Measurements from ENCODE around the gene SMIM43. TPM values are rescaled to one million over a fixed set of nuclear protein-coding genes. Genes with fewer than 3 reads are reported as not detected.

SMIM43 gene
- total and polyA plus RNA-seq, 2 of the 8 experiments (the other 6 are each of a cell fraction or from before 2014, with no cell fraction given): 0.50 to 0.94 TPM

GRCh38 chr4:121788896-121789295 lies 23.9 kb upstream of the SMIM43 start:
- H3K4me3 ChIP-seq (ENCODE audit: extremely low read depth in 1 of 4, insufficient read depth in 2 of 4, low read depth in 3 of 4, low read length in 4 of 4): no peak overlapping the region

More at GRCh38 chr4:121788896-121789295, 23.9 kb upstream of the SMIM43 start:
- no peaks in the 10 kb centered on the region for H3K27me3 ChIP-seq (replicated peaks in 1 of 4; ENCODE audit: control insufficient read depth in 3 of 4, extremely low read depth in 1 of 4, insufficient read depth in 3 of 4, low read length in 3 of 4)
- no peak overlapping the region for H3K4me2 ChIP-seq (ENCODE audit: insufficient read depth in 1 of 2, low read depth in 2 of 2, low read length in 2 of 2)
- no peaks in the 10 kb centered on the region for H3K9me3 ChIP-seq (ENCODE audit: insufficient read depth in 2 of 2, low read depth in 1 of 2, low read length in 1 of 2)
- H2BK15ac ChIP-seq (ENCODE audit: low read length): no peak overlapping the region
- no peak overlapping the region; the same call in 1 of the 2 replicates for H2AFZ ChIP-seq (ENCODE audit: low read length)
- no peaks in the 10 kb centered on the region for H4K20me1 ChIP-seq (replicated peaks in 1 of 2; ENCODE audit: control insufficient read depth in 1 of 2, insufficient read depth in 2 of 2, low read length in 2 of 2)
- FAIRE-seq (no peak), DNase-seq (ENCODE audit: low read depth in 1 of 2, low spot score in 2 of 2) (no peak)
- H3K23ac ChIP-seq (ENCODE audit: insufficient read length): no peak overlapping the region
- H3K4me1 ChIP-seq (replicated peaks in 1 of 4; ENCODE audit: control insufficient read depth in 3 of 4, insufficient read depth in 4 of 4, low read length in 3 of 4): 0 out of 7 replicates have a peak, but pooled peaks cover 0 to 2% (median 0%) of the 10 kb centered on the region in 4 experiments
- CTCF ChIA-PET (ENCODE audit: partially characterized antibody): no interaction called here
- H2AK5ac ChIP-seq (ENCODE audit: low read depth, low read length): no peak overlapping the region
- no peak overlapping the region for H3K18ac ChIP-seq (ENCODE audit: extremely low read depth, low read length)
- H4K8ac ChIP-seq (ENCODE audit: extremely low read depth, insufficient read depth, low read length): no peak overlapping the region
- no peak overlapping the region for H3K14ac ChIP-seq (ENCODE audit: insufficient read length)
- H3K27ac ChIP-seq (ENCODE audit: low read depth, low read length): no peak overlapping the region
- H3K56ac ChIP-seq (replicated peaks; ENCODE audit: insufficient read length, low read depth, low read length): peak overlapping the region; percentile 32
- no peak overlapping the region for H4K91ac ChIP-seq (replicated peaks; ENCODE audit: insufficient read length, low read length)
- no peak overlapping the region for H2BK5ac ChIP-seq (ENCODE audit: low read depth, low read length)
- H2BK20ac ChIP-seq (ENCODE audit: low read length): no peak overlapping the region
- no peaks in the 10 kb centered on the region for H3K79me1 ChIP-seq (ENCODE audit: low read depth, low read length)
- 85% methylated on average over 2 of the region's 2 CpGs; no CpG with 5 or more reads in 1 of the 2 experiments for WGBS, 2 experiments (ENCODE audit: extremely low coverage in 1 of 2, insufficient coverage in 1 of 2, insufficient read length in 1 of 2, insufficient replicate concordance in 2 of 2, low coverage in 1 of 2, low lambda C conversion rate in 2 of 2, missing lambda C conversion rate in 1 of 2)
- TF ChIP-seq CBX5 (IDR thresholded peaks at IDR 0.05; ENCODE audit: low read depth, low read length) (no peak), NRF1 (IDR thresholded peaks at IDR 0.05; ENCODE audit: low read depth, low read length) (no peak), PHF8 (conservative IDR thresholded peaks at IDR 0.05; ENCODE audit: low read depth, low read length) (no peak), JUN (IDR thresholded peaks at IDR 0.05; ENCODE audit: low read depth, low read length) (no peak), EP300 (IDR thresholded peaks at IDR 0.05; ENCODE audit: borderline replicate concordance in 1 of 2, low read depth in 2 of 2, low read length in 2 of 2) (no peak), HDAC6 (IDR thresholded peaks at IDR 0.05; ENCODE audit: low read depth, low read length) (no peak), ASH2L (IDR thresholded peaks at IDR 0.05; ENCODE audit: low read length) (no peak), CBX8 (IDR thresholded peaks at IDR 0.05; ENCODE audit: borderline replicate concordance, low read depth, low read length) (no peak), SP2 (IDR thresholded peaks at IDR 0.05; ENCODE audit: low read length) (no peak), CHD2 (IDR thresholded peaks at IDR 0.05; ENCODE audit: low read length) (no peak)
- TF ChIP-seq, protein P1, sequence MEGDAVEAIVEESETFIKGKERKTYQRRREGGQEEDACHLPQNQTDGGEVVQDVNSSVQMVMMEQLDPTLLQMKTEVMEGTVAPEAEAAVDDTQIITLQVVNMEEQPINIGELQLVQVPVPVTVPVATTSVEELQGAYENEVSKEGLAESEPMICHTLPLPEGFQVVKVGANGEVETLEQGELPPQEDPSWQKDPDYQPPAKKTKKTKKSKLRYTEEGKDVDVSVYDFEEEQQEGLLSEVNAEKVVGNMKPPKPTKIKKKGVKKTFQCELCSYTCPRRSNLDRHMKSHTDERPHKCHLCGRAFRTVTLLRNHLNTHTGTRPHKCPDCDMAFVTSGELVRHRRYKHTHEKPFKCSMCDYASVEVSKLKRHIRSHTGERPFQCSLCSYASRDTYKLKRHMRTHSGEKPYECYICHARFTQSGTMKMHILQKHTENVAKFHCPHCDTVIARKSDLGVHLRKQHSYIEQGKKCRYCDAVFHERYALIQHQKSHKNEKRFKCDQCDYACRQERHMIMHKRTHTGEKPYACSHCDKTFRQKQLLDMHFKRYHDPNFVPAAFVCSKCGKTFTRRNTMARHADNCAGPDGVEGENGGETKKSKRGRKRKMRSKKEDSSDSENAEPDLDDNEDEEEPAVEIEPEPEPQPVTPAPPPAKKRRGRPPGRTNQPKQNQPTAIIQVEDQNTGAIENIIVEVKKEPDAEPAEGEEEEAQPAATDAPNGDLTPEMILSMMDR (IDR thresholded peaks at IDR 0.05; ENCODE audit: control extremely low read depth in 1 of 3, insufficient read depth in 1 of 3, low read depth in 1 of 3, low read length in 3 of 3): no peak
- TF ChIP-seq, protein P2, sequence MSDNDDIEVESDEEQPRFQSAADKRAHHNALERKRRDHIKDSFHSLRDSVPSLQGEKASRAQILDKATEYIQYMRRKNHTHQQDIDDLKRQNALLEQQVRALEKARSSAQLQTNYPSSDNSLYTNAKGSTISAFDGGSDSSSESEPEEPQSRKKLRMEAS (IDR thresholded peaks at IDR 0.05): no peak
- no peaks in the 10 kb centered on the region for H3K36me3 ChIP-seq (ENCODE audit: control insufficient read depth in 2 of 4, insufficient read depth in 4 of 4, low read length in 3 of 4)
- peaks cover 2% of the 10 kb centered on the region; the same call in 1 of the 2 replicates for H3K23me2 ChIP-seq (ENCODE audit: low read depth, low read length)
- POLR2A ChIA-PET (ENCODE audit: partially characterized antibody): no interaction called here
- no peaks in the 10 kb centered on the region for H3K79me2 ChIP-seq (ENCODE audit: control insufficient read depth in 1 of 2, insufficient read depth in 2 of 2, low read length in 2 of 2)
- no peak overlapping the region for H3K9ac ChIP-seq (replicated peaks in 1 of 4; ENCODE audit: extremely low read depth in 1 of 4, low read depth in 3 of 4, low read length in 3 of 4)
- H2BK12ac ChIP-seq (ENCODE audit: low read depth, low read length): no peak overlapping the region
- no peak overlapping the region for H4K5ac ChIP-seq (ENCODE audit: insufficient read length, low read depth, low read length)
- H2BK120ac ChIP-seq (replicated peaks; ENCODE audit: low read depth, low read length): no peak overlapping the region
- H3K4ac ChIP-seq (replicated peaks; ENCODE audit: insufficient read length, low read depth, low read length): no peak overlapping the region

All from H1 (cell line).